ENCODE data around the gene SMARCD1.
A peak's percentile ranks its signal among the peaks of the same experiment; 100 is the strongest.

SMARCD1 gene

DNA sequence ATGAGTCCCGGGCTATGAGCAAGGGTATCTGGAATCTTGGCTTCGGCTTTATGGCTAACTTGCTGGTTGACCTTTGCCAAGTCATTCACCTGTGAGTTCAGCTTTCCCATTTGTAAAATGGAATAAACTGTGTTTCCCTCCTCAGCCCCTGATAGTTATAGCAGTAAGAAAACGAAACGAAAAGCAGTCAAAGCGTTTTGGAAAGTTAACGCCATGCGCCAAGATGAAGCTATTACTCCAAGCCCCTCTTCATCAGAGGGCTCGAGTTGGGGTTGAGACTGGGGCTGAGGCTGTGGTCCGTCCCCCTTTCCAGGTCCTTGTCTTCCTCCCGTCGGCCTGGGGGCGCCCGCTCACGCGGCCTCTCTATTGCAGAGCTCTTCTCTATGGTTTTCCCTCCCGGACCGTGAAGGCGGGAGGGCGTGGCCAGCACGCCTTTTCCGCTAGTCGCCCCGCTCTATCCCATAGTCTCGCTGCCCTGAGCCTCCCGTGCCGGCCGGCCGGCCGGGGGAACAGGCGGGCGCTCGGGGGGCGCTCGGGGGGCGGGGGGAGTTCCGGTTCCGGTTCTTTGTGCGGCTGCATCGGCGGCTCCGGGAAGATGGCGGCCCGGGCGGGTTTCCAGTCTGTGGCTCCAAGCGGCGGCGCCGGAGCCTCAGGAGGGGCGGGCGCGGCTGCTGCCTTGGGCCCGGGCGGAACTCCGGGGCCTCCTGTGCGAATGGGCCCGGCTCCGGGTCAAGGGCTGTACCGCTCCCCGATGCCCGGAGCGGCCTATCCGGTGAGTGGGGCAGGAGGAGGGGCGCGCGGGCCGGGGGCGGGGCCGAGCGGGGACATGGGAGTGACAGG, at the start of gene SMARCD1:
Gene SMARCD1 (plus strand): TSS at position 568 of the 840 bp plus-strand sequence. CDS start 28 bp downstream, at position 596.
- peak; percentile 71 to 75 (median 73) for DNase-seq (ENCODE audit: low read depth in 3 of 3)

- DNase-seq (ENCODE audit: low read depth in 3 of 3), result no peak
Observed at GRCh38 chr12:50038336-50038735, 46.8 kb upstream of the SMARCD1 start.

GRCh38 chr12:50039151-50039835, 45.8 kb upstream of the SMARCD1 start:
- peak; percentile 76 to 90 (median 83) for DNase-seq (ENCODE audit: low read depth in 3 of 3)

DNA sequence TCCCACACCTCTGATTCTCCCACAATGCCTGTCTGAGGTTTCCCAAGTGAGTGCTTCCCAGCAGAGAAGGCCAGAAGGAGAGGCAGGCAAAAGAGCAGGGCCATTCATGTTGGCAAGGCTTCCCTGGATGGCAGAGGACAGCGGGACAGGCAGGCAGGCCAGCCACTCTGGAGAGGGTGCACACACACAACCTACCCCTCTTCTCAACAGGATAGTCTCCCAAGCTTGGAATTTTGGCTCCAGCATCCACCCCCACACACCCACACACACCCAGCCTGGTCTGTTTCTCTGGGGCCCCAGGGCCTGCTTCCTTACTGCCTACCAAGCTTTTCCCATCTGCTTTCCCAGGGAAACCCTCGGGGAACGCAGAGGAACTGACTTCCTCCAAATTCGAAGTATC, 44.5 kb upstream of the SMARCD1 start:
- no peak for DNase-seq (ENCODE audit: low read depth in 3 of 3)

DNA sequence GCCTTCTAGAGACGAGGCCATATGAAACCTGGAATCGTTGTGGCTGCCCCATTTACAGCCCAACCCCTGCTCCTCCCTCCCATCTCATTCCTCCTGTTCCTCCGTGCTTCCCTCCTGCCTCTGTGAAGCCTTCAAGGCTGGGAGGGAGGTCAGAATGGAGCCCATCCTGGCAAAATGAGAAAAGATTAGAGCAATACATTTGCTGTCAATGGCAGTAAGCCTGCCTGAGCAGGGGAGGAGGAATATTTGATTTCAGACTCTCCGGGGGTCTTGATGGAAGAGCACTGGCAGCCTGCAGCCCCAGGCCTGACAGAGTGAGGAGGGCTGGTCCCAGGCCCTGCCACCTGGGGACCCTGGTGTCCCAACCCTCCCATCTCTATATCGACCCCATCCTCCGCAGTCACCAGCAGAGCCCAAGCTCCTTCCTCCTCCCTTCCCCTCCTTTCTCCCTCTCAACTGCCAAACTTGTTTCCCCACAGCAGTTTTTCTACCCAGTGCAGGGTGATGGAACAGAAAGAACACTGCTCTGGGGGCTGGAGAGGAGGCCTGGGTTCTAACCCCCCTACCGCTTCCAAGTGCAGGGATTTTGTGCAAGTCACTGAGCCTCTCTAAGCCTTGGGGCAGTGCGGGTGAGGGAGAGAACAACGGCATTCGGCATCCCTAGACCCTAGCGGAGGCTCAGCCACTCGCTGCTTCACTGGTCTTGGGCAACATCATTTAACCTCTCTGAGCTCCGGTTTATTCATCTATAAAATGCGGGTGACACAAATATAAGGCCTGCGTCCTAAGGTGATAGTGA, 43.9 kb upstream of the SMARCD1 start:
- DNase-seq (ENCODE audit: low read depth in 3 of 3), result no peak

GRCh38 chr12:50041962-50042361, 43.2 kb upstream of the SMARCD1 start:
- DNase-seq (ENCODE audit: low read depth in 3 of 3), result no peak

GRCh38 chr12:50042693-50043092, 42.4 kb upstream of the SMARCD1 start:
- DNase-seq (ENCODE audit: low read depth in 3 of 3), result no peak

DNA sequence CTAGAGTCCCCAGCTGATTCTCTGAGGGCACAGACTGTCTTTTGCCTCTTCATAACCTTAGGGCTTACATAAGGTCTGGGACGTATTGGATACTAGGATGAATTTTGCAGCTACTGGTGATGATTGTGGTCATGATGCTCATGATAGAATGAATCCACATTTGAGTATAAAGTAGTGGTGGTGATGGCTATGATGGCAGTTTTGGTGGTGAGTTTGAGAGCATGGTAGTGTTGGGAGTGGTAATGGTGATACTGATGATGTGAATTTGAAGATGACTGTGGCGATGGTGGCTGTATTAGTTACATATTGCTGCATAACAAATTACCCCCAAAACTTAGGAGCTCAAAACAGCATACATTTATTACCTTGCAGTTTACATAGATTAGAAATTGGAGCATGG, 41.8 kb upstream of the SMARCD1 start:
- no peak for DNase-seq (ENCODE audit: low read depth in 3 of 3)

DNA sequence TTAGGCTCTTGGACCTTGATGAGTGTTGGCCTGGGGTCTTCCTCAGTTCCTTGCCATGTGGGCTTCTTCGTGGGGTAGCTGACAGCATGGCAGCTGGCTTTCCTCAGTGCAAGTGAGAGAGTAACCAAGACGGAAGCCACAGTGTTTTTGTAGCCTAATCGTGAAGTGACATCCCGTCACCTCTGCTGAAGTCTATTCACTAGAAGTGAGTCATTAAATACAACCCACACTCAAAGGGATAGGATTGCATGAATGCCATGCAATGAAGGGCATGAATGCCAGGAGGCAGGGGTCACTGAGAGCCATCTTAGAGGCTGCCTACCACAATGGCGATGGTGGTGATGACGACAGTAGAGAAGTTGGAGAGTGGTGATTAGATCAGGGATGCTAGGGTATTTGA, 41.3 kb upstream of the SMARCD1 start:
- DNase-seq (ENCODE audit: low read depth in 3 of 3), result peak in 1 of 3 donors; percentile 16

DNA sequence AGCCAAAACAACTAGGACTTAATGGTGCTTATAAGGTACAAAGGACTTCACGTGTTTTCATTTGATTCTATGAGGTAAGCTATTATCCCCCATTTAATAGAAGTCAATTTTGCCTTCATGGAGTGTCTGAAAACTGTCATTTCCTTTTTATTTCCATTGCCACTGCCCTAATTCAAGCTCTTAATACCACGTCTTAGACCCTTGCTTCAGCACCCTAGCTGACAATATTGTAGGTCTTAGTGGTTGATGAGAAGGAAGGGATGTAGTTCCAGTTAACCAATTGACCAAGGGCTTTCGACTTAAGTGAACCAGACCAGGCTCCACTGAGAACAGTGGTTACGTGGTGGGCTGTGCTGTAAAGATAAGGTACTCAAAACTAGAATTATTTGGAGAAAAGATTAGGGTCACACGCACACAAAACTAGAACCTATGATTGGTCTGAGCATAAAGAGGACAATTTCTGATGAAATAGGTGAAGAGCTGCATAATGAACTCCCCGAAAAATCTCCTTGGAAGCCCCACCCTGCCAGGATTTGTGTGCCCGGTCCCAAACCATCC, 37.4 kb upstream of the SMARCD1 start:
- no peak for DNase-seq (ENCODE audit: low read depth in 3 of 3)

DNA sequence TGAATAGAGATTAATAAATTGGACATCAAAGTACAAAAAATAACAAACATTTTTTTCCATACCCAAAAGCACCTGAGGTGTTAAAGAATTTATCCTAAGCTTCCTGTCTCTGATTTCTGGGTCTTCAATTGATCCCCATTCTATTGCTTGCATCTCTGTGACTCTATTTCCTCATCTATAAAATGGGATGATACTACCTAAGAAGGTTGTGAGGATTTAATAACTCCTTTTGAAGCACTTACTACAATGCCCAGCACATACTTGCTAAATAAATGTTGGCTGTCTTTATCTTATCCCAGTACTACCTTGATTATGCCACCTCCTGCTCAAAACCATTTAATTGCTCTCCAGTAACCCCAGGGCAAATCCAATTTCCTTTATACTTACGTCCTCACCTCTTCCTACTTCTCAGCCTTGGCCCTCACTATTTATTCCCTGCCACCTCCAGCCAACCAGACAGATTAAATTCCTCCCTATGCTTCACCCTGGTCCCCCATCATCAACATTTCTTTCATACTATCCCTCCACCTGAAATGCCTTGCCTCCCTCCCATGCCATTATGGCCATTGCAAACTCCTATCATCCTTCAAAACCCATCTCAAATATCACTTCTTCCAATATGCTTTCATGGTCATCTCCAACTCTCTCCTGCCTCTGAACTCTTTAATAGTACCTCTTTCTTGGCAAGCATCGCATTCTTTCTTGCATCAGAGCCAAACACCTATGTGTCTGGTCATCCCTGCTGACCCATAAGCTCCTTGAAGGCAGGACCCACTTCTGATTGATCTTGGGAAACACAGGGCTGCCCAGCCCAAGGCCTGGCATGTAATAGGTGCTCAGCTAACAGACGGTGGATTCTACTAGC, 35.7 kb upstream of the SMARCD1 start:
- no peak for DNase-seq (ENCODE audit: low read depth in 3 of 3)

- DNase-seq (ENCODE audit: low read depth in 3 of 3), result no peak
Observed at GRCh38 chr12:50050119-50050385, 35.1 kb upstream of the SMARCD1 start.

- DNase-seq (ENCODE audit: low read depth in 3 of 3), result no peak
Observed at GRCh38 chr12:50050410-50051098, 34.6 kb upstream of the SMARCD1 start.

- DNase-seq (ENCODE audit: low read depth in 3 of 3), result no peak
Observed at GRCh38 chr12:50051101-50051806, 33.9 kb upstream of the SMARCD1 start.

DNA sequence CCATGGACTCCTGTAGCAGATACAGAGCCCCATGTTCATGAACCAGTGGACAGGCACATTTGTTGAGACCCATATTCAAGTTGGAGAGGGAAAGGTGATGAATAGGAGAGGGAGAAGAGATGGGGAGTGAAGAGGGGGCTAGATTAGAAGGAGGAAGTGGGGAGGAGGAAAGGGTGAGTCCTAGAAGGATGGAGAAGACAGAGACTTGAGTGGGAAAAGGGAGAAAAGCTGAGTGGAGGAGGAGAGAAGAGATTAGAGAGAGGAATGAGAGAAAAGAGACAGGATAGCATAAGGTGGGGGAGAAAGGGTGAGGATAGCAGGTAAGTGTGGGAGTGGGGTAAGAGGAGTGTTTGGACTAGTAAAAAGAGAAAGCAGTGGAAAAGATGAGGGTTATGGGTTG, 32.6 kb upstream of the SMARCD1 start:
- no peak for DNase-seq (ENCODE audit: low read depth in 3 of 3)

GRCh38 chr12:50052964-50053363, 32.2 kb upstream of the SMARCD1 start:
- no peak for DNase-seq (ENCODE audit: low read depth in 3 of 3)

- DNase-seq (ENCODE audit: low read depth in 3 of 3), result no peak
Observed at GRCh38 chr12:50053583-50053982, 31.6 kb upstream of the SMARCD1 start.

GRCh38 chr12:50055831-50056638, 29.1 kb upstream of the SMARCD1 start:
- DNase-seq (ENCODE audit: low read depth in 3 of 3), result peak in 2 of 3 donors; percentile 27 to 48

GRCh38 chr12:50056639-50056976, 28.5 kb upstream of the SMARCD1 start:
- no peak for DNase-seq (ENCODE audit: low read depth in 3 of 3)

All from stimulated activated CD4-positive, alpha-beta T cell treated with anti-CD3 and anti-CD28 coated beads, TNF-alpha, amount 100 ng/mL, for 48 hours (primary cell).